ENCODE results near the gene CD6.
"Not testable (repeated sequence)": the region's sequence is repeated elsewhere in the genome, so short reads cannot be mapped to it uniquely, and the experiment has no call there.

CD6 gene

DNA sequence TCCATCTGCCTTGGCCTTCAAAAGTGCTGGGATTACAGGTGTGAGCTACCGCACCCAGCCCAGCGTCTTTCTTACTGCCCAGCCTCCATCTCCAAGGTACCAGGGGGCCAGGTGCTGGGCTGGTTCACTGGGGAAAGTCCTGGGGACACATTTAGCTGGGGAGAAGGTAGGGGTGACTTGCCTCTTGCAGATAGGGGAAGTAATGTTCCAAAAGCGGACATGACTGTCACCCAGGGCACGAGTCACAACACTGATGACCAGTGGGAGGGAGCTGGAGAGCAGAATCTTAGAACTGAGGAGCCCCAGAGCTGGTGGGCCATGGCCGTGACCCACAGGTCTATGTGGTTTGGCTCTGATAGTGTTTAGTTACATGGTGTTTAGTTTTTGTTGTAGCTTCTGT, 17.1 kb upstream of the CD6 start:
- DNase-seq, result no peak

DNA sequence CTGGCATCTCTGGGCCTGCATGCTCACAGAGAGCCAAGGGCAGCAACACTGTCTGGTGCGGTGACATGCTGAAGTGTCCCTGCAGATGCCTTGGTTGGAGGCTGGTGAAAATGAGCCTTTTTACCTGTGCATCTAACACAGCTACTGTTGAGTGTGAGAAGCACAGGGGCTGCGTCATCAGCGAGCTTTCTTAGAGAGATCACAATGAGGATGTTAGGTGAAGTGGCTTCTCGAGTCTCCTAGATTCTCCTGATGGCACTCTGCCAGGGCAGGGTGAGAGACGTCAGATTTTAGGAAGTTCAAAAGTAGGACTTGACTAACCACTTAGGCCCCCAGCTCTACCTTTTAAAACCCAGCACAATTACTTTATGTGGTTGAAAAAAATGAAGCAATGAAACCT, 15.9 kb upstream of the CD6 start:
- no peak for DNase-seq

DNA sequence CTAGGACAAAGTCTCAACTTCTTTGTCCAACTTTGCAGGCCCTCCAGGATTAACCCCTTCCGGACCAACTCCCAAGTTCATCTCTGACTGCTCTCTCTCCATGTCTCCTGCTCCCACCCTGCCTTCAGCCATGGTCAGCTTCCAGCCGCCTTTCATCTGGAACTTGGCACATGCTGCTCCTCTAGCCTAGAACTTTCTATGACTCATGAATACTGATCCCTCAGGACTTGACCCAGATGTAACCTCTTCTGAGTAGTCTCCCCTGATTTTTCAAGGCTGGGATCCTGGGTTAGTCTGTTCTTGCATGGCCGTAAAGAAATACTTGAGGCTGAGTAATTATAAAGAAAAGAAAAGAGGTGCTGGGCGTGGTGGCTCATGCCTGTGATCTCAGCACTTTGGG, 14.3 kb upstream of the CD6 start:
- no peak for DNase-seq

DNA sequence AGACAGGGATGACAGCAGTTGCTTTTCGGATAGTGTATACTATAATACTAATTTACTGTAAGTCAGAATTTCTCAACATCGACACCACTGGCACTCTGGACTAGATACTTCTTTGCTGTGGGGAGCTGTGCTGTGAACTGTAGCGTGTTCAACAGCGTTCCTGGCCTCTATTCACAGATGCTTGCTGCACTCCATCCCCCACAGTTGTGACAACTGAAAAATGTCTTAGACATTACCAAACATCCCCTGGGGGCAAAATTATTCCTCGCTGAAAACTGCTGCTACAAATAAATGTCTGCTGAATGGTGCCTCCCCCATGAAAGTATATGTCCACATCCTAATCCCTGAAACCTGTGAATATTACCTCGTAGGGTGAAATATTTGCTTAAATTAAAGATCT, 12.0 kb upstream of the CD6 start:
- DNase-seq, result no peak

DNA sequence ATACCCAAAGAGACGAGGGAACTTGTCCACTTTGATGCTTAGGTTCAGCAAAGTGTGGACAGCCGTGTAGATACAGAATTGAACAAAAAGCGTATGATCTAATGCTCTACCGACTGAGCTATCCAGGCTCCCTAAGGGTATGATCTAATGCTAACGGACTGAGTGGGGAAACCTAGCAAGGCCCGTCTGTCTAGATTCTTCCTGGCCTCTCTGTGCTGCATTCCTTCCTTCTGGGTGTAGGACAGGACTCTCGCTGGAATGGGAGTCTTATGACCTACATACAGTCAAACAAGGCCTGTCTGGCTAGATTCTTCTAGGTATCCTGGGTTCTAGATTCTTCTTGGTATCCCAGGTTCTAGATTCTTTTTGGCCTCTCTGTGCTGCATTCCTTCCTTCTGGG, 11.1 kb upstream of the CD6 start:
- DNase-seq, result no peak

DNA sequence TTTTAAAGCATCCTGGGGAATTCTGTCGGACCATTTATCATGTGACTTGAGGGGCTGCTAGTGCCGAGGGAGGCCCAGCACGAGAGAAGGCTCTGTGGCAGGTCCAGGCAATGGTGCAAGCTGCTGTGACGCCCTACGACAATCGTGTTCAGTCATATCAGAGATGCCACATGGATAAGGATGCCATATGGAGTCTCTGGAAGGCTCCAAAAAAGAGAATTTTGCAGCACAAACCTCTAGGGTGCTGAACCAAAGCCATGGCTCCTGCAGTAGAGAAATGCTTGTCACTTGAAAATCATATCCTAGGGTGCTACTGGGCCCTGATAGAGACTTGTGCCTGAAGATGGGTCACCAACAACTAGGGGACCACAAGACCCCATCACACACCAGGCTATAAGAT, 6.7 kb upstream of the CD6 start:
- DNase-seq, result no peak

DNA sequence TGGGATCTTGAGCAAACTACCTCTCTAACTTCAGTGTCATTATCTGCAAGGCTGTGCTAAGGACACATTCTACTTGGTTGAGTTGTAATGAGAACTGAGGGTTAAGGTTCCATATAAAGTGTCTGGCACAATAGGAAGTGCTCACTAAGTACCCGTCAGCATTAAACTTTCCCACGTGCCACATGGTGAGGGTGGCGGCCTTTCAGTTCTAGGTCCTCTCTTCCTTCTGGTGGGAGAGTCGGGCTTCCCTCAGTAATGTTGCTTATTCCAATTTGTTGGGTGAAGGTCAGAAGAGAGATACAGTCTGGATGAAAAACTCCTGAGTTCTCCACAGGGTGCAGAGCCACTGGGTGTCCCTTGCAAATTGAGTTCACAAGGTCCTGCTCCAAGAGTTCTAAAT, 4.6 kb upstream of the CD6 start:
- no peak for DNase-seq

DNA sequence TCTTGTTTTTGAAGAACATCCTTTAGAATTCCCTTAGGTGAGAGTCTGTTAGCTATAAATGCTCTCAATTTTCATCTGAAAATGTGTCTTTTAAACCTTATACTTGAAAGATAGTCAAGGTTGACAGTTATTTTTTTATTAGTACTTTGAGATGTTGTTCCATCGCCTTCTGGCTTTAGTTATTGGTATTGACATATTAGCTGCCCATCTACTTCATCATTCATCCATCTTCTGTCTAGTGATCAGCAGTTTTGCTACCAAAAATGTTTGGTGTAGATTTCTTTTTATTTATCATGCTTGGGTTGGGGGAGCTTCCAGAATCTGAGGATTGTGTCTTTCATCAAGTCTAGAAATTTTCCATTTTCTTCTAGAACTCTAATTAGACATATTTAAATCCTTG, 3.3 kb upstream of the CD6 start:
- no peak for DNase-seq

DNA sequence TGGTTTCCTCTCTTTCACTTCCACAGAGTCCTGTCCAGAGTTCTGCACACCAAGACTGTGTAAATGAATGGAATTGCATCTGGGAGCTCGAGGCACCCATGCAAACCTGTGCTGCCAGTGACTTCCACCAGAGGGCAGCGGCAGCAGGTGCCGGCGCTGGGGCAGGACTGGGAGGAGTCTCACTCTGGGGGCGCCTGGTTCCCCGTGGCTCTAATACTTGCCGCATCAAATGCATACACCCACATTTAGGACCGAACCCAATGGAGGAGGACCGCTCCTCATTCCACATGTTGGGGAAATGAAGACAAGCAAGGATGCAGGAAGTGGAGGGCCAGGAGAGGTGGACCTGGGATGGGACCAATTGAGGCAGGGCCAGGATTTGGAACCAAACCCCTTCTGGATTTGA, 1.1 kb upstream of the CD6 start:
- peak; percentile 52 for DNase-seq

DNA sequence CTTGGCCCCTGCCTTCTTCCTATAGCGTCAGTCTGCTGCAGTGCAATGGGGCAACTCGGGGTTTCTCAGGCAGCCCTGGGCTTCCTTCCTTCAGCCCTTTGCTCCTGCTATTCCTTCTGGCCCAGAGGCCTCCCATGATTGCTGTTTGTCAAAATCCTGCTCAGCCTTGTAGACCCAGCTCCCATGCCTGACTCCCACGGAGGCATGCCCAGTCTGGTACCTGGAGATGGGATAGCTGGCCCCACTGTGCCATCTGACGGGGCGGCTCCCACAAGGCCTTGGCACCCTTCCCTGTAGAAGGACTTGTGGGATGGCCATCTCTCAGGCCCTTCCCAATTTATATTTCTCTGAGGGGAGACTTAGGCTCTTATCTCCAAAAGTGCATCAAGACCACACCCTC, 590 bp upstream of the CD6 start:
- no peak for DNase-seq

DNA sequence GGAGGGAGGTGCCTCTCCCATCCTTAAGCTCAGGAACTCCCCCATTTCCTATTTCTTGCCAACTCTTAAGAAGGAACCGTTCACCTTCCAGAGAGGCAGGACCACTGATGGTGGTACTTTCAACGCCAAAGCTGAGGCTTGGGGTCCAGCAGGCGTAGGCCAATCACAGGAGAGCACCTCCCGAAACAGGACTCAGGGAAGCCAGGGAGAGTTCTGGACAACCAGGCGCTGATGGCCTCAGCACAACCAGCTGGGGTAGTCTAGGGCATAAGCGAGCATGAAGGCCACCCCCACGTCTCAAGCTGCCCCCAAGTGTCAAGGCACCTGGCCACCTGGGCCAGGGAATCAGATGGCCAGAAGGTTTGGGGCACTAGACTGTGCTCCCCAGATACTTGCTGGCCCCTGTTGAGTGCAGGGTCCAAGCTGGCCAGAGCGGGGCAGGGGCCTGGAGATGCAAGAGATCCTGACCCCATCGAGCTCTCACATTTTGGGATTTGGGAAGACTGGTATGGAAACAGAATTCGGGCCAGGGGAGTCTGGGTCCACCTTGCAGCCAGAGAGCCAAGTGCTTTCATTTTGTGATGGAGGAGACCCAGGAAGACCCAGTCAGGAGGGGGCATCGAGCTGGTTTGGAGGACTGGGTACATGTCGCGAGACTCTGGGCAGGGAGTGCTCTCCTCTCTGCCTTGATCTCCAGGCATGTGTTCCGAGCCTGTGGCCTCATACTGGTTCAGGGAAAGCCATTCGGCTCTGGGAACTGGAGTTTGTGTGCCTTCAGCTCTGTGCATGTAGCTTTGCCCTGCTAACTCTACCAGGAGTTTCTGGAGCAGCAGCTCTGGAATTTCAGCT, 926 bp downstream of the CD6 start:
- no peak for DNase-seq

DNA sequence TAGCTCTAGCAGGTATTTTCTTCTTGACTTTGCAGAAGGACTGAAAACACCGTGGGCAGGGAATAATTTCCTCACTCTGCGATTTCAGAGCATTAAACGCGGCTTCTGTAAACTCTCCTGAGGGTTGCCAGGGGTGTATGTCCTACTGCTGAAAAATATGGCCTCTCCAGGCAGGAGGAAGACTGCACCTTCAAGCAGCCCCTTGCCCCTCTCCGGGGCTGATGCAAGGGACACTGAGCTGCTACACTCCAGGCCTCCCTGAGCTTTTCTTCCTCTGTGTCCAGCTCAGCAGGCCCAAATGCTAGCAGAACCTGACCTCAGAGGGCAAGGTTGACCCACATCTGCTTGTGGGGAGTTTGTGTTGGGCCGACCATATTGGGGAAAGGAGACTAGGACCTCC, 2.2 kb downstream of the CD6 start:
- DNase-seq, result no peak

DNA sequence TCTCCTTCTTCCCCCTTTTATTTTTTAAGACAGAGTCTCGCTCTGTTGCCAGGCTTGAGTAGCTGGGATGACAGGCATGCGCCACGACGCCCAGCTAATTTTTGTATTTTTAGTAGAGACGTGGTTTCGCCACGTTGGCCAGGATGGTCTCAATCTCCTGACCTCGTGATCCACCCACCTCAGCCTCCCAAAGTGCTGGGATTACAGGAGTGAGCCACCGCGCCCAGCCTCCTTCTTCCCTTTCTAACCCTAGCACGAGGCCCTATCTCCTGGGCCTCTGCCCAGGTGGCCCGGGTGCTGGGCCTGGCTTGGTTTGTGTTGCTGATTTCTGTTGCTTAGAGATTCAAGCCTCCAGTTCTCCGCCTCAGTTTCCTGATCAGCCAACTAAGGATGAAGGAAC, 2.8 kb downstream of the CD6 start:
- DNase-seq, result not testable (repeated sequence)

DNA sequence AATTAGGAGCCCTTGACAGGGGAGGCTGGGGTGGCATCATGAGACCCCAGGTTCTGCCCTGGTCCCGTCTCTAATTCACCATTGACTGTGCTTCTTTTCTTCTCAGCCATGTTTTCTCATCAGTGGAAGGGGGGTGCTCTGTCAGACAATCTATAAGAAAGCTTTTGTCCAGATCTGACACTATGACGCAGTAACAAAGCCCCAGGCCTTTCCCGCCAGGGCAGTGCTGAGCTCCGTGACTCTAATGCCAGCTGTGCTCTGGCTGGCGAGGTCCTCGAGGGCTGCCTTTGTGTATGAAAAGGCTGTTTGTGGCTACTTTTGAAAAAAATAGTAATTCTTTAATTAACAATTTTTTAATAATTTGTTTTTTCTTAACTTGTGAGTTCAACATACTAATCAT, 3.2 kb downstream of the CD6 start:
- peak; percentile 47 for DNase-seq

DNA sequence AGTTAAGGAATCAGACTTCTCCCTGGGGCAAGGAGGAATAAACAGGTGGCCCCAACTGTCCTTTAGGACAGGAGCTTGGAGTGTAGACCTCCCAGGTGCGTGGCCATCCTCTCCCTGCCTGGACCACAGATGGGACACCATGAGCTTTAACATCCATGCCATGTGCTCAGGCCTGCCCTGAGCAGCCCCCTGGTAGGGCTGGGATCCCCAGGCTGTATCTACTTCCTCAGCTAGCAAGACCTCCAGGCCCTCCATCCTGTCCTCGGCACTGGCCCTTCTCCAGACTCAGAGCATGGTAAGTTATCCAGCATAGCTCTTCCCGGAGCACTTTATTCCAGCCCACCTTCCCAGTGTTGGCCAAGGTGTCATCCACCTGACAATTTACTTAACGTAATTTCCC, 5.7 kb downstream of the CD6 start:
- DNase-seq, result no peak

DNA sequence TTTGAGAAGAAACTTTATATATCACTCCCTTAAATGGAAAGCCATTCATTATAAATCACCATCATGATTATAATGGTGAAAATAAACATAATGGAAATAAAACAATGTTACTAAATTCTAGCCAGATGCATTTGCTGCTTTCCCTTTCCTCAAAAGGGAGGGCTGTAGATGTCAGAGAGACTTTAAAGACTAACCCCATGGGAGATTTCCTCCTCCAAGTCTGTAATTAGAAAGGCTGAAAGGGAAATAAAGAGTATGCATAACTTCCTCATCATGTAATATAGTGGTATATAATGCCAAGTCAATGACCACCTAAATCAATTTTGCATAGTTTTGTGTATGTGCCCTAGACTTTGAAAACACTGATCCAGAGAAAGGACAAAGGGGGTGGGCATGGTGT, 6.4 kb downstream of the CD6 start:
- no peak for DNase-seq

DNA sequence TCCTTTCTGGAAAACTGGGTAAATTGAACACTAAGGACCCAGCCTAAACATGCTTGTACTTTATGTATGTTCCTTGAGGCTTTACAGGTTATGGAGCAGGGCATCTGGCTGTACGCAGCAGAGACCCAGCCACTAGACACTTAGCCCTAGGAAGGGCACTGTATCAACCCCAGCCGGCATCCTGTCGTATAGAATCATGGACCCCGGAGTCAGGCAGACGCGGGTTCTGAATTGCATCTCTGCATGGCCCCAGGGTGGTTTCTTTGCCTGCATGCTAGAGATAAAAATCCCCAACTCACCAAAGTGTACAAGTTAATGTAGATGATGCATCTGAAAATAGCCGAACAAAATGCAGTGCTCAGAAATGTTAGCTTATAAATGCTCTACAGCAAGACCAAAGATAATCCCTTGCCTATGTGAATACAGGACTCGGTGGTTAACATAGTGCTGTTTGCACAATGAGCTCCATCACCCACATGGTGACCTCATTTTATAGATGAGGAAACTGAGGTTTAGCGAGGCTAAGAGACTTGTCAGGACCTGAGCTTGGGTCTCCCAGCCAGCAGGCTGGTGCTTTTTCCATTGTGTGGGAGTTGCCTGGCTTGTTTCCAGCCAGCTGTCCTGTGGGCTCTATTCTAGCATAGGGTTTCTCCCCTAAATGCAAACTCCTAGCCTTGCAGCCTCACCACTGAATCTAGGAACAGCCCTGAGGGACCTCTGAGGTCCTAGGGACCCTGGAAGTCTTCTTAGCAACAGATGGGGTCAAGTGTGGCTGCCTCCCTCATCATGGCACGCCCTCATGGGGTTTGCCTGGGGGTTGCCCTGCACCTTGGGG, 7.3 kb downstream of the CD6 start:
- no peak for DNase-seq

DNA sequence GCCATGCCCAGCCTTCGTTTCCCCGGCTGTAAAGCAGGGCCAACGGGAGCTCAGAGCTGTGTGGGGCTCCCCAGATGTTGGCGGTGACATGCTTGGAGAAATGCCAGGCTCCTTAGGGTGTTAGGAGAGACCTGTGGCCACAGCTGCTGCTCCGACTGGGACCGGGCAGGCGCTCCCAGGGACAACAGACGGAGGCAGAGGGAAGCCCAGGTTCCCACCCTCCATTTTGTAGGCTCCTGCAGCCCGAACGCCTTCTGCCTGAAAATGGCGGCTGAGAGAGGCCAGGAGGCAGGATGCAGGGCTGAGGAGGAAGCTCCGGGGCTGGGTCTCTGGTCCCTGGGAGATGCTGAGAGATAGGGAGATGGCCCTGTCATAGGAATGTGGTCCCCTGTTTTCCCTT, 10.0 kb downstream of the CD6 start:
- DNase-seq, result no peak

DNA sequence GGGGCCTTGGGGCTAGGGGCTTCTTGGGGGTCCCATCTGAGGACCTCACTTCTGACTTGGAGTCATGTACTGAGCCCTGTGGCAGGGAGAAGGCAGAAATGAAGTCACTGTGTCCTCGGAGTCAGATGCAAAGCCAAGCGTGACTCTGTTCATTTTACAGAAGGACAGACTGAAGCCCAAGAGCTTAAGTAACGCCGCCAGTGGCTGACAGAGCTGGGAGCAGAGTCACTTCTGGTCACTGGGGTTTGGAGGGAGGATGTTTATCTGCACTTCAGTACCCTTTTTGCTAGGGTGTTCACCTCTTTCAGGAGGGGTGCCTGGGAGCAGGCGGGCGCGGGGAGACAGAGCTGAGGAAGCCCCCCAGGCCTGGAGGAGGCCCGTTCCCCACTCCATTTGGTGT, 10.7 kb downstream of the CD6 start:
- no peak for DNase-seq

DNA sequence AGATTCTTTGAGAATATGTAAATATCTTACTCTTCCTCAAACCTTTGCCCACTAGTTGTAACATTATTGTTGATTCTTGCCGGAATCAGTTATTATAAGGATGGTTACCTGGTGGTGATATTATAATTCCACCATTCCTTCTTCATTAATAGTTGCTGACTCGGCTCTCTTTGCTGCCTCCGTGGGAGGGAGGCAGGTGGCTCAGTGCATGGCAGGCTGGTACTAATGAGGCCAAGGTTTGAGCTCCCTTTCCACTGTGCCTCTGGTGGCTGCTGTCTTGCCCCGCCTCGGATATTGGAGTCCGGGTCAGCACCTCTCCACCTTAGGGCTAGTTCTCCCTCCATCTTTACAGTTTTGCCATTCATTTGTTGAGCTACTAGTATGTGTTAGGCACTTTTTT, 12.7 kb downstream of the CD6 start:
- no peak for DNase-seq

DNA sequence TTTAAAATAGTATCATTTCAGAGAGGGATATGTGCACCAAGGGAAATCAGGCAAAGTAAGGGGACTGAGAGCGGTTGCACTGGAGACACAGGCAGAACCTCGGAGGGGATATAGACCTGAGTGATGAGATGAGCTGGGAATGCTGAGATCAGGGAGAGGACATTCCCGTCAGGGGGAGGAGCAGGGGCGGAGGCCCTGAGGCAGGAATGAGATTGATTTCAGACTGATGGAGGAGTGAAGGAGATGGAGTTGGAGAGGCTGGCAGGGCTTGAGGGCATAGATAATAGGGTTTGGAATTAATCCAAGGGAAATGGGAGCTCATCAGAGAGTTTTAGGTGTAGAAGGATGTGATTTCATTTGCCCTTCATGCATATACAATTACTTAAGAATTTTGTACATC, 13.2 kb downstream of the CD6 start:
- no peak for DNase-seq

DNA sequence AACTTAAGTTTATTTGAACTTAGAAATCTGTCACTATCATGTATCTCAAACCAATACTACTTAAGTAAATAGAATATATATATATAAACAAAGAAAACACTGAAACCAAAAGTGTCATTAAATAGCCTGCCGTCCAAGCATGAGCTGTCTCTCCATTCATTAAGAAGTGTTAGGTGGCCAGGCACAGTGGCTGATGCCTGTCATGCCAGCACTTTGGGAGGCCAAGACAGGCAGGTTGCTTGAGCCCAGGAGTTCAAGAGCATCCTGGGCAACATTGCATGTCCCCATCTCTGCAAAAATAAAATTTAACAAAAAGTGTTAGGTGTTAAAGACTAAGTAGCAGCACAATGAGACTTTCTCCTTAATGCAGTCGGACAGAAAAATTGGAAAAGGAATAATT, 14.0 kb downstream of the CD6 start:
- no peak for DNase-seq

DNA sequence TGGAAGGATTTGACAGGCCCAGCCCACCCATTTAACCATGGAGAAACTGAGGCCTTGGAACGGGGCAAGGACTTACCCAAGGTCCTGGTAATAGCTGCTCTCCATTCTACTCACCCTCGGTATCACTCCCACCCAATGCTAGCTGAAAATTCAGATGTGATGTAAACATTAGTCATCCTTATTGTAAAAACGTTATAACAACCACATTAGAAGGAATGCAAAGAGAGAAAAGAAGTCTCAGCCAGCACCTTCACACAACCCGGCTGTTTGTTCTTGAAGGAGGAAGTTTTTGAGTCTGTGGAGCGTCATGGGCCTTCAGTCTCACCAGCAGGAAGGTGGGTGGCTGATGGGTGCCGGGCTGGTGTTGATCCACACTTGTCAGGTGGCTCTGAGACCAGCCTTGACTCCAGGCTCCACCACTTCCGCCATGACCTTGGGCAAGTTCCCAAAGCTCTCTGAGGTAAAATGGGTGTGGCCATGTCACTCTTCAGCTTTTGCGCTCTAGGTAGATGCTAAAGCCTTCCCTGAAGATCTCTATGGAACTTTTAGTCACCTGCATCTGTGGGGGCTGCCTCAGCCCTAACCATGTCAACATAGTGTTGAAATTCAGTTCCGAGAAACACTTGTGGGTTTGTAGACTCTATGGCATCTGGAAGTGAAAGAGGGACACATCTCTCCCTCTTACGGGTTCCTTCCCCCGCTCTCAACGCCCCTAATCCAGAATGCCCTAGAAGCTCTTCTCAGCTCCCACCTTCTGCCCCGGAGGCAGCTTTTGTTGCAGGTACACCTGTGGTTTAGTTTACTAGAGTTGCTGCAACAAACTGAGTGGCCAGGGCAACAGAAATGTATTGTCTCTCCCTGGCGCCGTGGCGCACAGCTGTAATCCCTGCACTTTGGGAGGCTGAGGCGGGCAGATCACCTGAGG, 14.8 kb downstream of the CD6 start:
- no peak for DNase-seq
